PC-3 (cell line): ENCODE measurements around the gene NUDT13.

Experiments used
- CTCF ChIP-seq: fragments of 300-600 bp; sonication (generic); conservative IDR thresholded peaks from 2 replicates; pipeline ENCODE4 v1.5.1; 2017; ENCODE audit warnings: antibody characterized with exemption, low read depth, mild to moderate bottlenecking, low read length
- EZH2 ChIP-seq: fragments of 300-600 bp; sonication (generic); IDR thresholded peaks from one replicate; pipeline ENCODE4 v1.6.1; 2017; ENCODE audit warnings: antibody characterized with exemption, mild to moderate bottlenecking, low read length; ENCODE audit not compliant: unreplicated experiment
- EZH2phosphoT487 ChIP-seq: fragments of 300-600 bp; sonication (generic); IDR thresholded peaks from 2 replicates; pipeline ENCODE4 v1.6.1; 2018; ENCODE audit warnings: mild to moderate bottlenecking, antibody characterized with exemption, low read length, borderline replicate concordance

GRCh38 chr10:73088304-73088703 is 22.0 kb upstream of the NUDT13 start:
- TF ChIP-seq CTCF (no peak), EZH2 (no peak), EZH2phosphoT487 (no peak)
